PFSK-1 (cell line): Measurements from ENCODE around the gene NT5DC1.

Experiments
- FOXP2 ChIP-seq: optimal IDR thresholded peaks from 2 replicates; pipeline ENCODE3; 2011; ENCODE audit warnings: borderline replicate concordance, control low read depth, inconsistent platforms; ENCODE audit not compliant: insufficient read depth; ENCODE audit errors: extremely low read length, extremely low read depth
- TAF1 ChIP-seq: IDR thresholded peaks from 2 replicates; pipeline ENCODE4 v1.6.1; 2012; ENCODE audit warnings: low read length, control low read depth, borderline replicate concordance; ENCODE audit not compliant: insufficient read depth

DNA sequence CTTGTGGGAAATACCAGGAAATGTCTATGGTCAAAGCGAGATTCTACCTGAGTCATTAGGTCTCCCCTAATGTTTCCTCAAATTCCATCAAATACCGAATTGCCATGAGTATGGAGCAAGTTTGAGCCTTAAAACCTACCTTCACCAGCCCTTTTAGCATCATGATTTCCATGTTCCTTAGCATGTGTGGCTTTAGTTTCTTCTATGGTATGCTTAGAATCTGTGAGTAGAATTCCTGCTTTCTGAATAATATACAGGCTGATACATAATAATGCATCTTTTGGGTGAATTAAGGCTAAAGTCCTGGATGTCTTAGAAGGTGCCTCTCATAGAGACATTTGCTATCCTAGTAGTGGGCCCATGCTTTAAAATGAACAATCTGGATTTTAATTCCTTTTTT lies 121.3 kb downstream of the NT5DC1 start:
- TF ChIP-seq TAF1 (no peak), FOXP2 (no peak)
